Measurements from ENCODE around the gene GLIS1. TPM values are rescaled to one million over a fixed set of nuclear protein-coding genes. Genes with fewer than 3 reads are reported as not detected.

The GLIS1 gene
- total RNA-seq, 1 experiment from 2014 or later, result 0.24 TPM

DNA sequence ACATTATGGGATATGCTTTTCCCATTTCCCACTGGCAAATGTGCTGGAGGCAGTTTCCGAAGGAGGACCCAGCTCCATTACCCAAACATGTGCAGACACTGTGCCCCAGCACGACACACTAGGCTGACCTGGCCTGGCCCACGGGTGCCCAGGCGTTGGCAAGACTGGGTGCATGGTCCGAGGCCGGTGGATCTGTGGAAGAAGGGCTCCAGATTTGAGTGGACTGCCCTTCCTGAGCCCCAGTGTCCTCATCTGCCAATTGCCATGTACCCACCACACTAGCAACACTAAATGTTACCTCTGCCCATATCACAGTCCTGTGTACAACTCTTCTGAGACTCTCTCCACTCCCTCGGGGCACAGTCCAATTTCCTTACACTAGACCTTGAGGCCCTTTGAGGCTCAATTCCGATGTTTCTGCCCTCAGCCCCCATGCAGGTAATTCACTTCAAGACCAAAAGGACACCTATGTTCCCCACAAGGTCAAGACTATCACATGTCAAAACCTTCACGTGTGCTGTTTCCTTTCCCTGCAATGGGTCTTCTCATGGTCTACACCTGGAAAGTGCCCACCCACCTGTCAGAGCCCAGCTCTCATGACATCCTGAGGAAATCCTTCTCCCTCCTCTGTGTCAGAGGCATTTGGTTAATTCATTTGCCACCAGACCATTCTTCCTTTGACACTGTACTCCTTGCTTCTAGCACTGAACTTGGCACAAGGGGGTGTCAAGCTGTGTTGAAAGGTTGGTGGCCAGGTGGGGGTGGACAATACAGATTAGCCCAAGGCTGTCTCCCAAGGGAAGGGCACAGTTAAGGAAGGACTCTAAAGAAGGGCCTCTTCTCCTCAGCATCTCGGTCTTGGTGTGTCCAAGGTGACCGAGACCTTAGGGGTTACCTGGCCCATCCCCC lies 154.8 kb downstream of the GLIS1 start:
- ChIA-PET CTCF (interaction anchor here (0.9 to 7.3 kb wide), 4 partner anchors 10 to 98 kb away, joined by 3 to 62 read pairs (median 12); no protein-coding TSS in a partner anchor), POLR2A (no interaction called here)
- H3K4me3 Mint-ChIP-seq, result no peak overlapping the region
- TF ChIP-seq ATF3 (CRISPR knock-in tag; conservative IDR thresholded peaks at IDR 0.05) (no peak), CBFB (CRISPR knock-in tag; IDR thresholded peaks at IDR 0.05; ENCODE audit: low read depth) (no peak), ELF4 (CRISPR knock-in tag; IDR thresholded peaks at IDR 0.05; ENCODE audit: low read depth) (no peak), USF2 (CRISPR knock-in tag; IDR thresholded peaks at IDR 0.05) (no peak), FOXK1 (CRISPR knock-in tag; IDR thresholded peaks at IDR 0.05) (no peak), IRF2 (CRISPR knock-in tag; IDR thresholded peaks at IDR 0.05; ENCODE audit: borderline replicate concordance, low read depth) (no peak), ATF6 (CRISPR knock-in tag; IDR thresholded peaks at IDR 0.05) (no peak), ATF1 (CRISPR knock-in tag; IDR thresholded peaks at IDR 0.05) (no peak), NFE2L1 (CRISPR knock-in tag; IDR thresholded peaks at IDR 0.05) (no peak)
- TF ChIP-seq, protein P1, sequence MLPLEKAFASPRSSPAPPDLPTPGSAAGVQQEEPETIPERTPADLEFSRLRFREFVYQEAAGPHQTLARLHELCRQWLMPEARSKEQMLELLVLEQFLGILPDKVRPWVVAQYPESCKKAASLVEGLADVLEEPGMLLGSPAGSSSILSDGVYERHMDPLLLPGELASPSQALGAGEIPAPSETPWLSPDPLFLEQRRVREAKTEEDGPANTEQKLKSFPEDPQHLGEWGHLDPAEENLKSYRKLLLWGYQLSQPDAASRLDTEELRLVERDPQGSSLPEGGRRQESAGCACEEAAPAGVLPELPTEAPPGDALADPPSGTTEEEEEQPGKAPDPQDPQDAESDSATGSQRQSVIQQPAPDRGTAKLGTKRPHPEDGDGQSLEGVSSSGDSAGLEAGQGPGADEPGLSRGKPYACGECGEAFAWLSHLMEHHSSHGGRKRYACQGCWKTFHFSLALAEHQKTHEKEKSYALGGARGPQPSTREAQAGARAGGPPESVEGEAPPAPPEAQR (CRISPR knock-in tag; IDR thresholded peaks at IDR 0.05), result no peak
- TF ChIP-seq, protein P2, sequence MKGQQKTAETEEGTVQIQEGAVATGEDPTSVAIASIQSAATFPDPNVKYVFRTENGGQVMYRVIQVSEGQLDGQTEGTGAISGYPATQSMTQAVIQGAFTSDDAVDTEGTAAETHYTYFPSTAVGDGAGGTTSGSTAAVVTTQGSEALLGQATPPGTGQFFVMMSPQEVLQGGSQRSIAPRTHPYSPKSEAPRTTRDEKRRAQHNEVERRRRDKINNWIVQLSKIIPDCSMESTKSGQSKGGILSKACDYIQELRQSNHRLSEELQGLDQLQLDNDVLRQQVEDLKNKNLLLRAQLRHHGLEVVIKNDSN (CRISPR knock-in tag; IDR thresholded peaks at IDR 0.05), result no peak
- H3K36me3 Mint-ChIP-seq, result no peaks in the 10 kb centered on the region
- DNase-seq (ENCODE audit: low spot score), result no peak
- no peak for ATAC-seq
- H3K9me3 Mint-ChIP-seq, result no peaks in the 10 kb centered on the region
- no peaks in the 10 kb centered on the region; the same call in 1 of the 2 replicates for H3K27me3 Mint-ChIP-seq (ENCODE audit: low read depth)
- H3K4me1 Mint-ChIP-seq, result peaks cover 13% of the 10 kb centered on the region
- H3K27ac Mint-ChIP-seq, result no peak overlapping the region

DNA sequence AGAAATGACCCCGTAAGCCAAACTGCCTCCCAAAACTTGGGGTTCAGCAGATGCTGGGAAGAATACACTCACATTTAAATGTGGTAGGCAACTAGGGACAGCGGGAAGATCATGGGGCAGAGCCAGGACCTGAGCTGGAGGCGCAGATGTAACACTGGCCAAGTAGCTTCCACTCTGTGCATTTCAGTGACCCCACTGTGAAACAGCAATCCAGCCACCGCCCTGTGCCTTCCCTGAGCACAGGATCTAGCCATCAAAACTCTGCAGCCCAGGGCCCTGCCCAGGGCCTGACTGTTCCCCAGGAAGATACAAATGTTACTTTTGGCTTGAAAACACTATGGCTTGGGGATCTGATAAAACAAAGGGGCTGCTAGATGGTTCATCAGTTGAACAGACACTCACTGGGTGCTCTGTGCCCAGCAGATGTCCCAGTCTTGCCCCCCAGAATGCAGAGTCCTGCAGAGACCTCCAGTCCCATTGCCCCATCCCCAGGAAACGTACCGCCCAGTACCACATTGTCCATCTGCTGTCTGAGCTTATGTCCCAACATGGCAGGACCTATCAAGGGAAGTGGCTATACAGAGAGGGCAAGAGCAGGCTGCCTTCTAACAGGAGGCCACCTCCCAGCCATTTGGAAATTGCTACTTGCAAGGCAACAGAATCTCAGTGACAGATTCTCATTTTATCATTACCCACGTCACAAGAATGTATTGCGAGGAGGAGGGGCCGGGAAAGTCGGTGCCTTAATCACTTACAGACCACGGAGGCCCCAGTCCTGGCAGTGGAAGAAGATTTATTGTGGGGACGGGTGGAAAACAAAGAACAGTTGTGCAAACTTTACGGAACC lies 155.7 kb downstream of the GLIS1 start:
- CTCF ChIA-PET, result interaction anchor here (0.7 to 7.3 kb wide), 3 partner anchors 11 to 1707 kb away, joined by 3 to 62 read pairs (median 8); no protein-coding TSS in a partner anchor
- Mint-ChIP-seq H3K4me1 (peaks cover 13% of the 10 kb centered on the region), H3K36me3 (no peaks in the 10 kb centered on the region), H3K27me3 (ENCODE audit: low read depth) (no peaks in the 10 kb centered on the region; the same call in 1 of the 2 replicates), H3K4me3 (no peak overlapping the region), H3K9me3 (peaks cover 4% of the 10 kb centered on the region; the same call in 1 of the 2 replicates), H3K27ac (no peak overlapping the region)
- POLR2A ChIA-PET, result interaction anchor here (0.7 kb wide), 1 partner anchor 112 kb away, joined by 3 read pairs; no protein-coding TSS in a partner anchor
- TF ChIP-seq ARID4B (CRISPR knock-in tag; IDR thresholded peaks at IDR 0.05; ENCODE audit: borderline replicate concordance), result no peak
- no peak for TF ChIP-seq NFATC4 (CRISPR knock-in tag; IDR thresholded peaks at IDR 0.05)
- TF ChIP-seq SP1 (CRISPR knock-in tag; conservative IDR thresholded peaks at IDR 0.05), result no peak
- no peak for TF ChIP-seq USF2 (CRISPR knock-in tag; IDR thresholded peaks at IDR 0.05)
- ATAC-seq (no peak), DNase-seq (ENCODE audit: low spot score) (no peak)
